ENCODE measurements around the gene GASK1A. TPM values are rescaled to one million over a fixed set of nuclear protein-coding genes. Genes with fewer than 3 reads are reported as not detected.

GASK1A gene
- total and polyA plus RNA-seq, 2 experiments from 2014 or later = 2.6 to 11.1 TPM

GRCh38 chr3:43095370-43095769 lies 116.3 kb downstream of the GASK1A start:
- H3K4me3 ChIP-seq = no peak overlapping the region
- Mint-ChIP-seq H3K4me1 (peaks cover 2% of the 10 kb centered on the region; the same call in 1 of the 3 replicates), H3K36me3 (ENCODE audit: low read depth) (no peaks in the 10 kb centered on the region), H3K27me3 (ENCODE audit: insufficient read depth, low read depth, poor library complexity) (peaks cover 5% of the 10 kb centered on the region), H3K4me3 (no peak overlapping the region), H3K27ac (no peak overlapping the region), H3K9me3 (no peaks in the 10 kb centered on the region)
- DNase-seq (ENCODE audit: low spot score) (no peak), ATAC-seq (no peak)
- no peak overlapping the region for H3K4me2 ChIP-seq
- H3K27ac ChIP-seq (ENCODE audit: low read depth) = no peak overlapping the region
- no peaks in the 10 kb centered on the region for H3K36me3 ChIP-seq (ENCODE audit: insufficient read depth)
- no peaks in the 10 kb centered on the region for H3K4me1 ChIP-seq (ENCODE audit: insufficient read depth)
- no peaks in the 10 kb centered on the region; the same call in 1 of the 2 replicates for H3K9me2 ChIP-seq (ENCODE audit: insufficient read depth)
- H4K20me1 ChIP-seq (replicated peaks; ENCODE audit: insufficient read depth) = peaks cover 5% of the 10 kb centered on the region; the same call in 1 of the 2 replicates
- no peaks in the 10 kb centered on the region for H3F3A ChIP-seq (replicated peaks; ENCODE audit: low read depth)
- TF ChIP-seq, protein P1, sequence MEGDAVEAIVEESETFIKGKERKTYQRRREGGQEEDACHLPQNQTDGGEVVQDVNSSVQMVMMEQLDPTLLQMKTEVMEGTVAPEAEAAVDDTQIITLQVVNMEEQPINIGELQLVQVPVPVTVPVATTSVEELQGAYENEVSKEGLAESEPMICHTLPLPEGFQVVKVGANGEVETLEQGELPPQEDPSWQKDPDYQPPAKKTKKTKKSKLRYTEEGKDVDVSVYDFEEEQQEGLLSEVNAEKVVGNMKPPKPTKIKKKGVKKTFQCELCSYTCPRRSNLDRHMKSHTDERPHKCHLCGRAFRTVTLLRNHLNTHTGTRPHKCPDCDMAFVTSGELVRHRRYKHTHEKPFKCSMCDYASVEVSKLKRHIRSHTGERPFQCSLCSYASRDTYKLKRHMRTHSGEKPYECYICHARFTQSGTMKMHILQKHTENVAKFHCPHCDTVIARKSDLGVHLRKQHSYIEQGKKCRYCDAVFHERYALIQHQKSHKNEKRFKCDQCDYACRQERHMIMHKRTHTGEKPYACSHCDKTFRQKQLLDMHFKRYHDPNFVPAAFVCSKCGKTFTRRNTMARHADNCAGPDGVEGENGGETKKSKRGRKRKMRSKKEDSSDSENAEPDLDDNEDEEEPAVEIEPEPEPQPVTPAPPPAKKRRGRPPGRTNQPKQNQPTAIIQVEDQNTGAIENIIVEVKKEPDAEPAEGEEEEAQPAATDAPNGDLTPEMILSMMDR (conservative IDR thresholded peaks at IDR 0.05; ENCODE audit: low read depth in 2 of 2) = no peak
- TF ChIP-seq NANOG (IDR thresholded peaks at IDR 0.05; ENCODE audit: borderline replicate concordance) = no peak
- TF ChIP-seq, protein P2, sequence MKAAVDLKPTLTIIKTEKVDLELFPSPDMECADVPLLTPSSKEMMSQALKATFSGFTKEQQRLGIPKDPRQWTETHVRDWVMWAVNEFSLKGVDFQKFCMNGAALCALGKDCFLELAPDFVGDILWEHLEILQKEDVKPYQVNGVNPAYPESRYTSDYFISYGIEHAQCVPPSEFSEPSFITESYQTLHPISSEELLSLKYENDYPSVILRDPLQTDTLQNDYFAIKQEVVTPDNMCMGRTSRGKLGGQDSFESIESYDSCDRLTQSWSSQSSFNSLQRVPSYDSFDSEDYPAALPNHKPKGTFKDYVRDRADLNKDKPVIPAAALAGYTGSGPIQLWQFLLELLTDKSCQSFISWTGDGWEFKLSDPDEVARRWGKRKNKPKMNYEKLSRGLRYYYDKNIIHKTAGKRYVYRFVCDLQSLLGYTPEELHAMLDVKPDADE (IDR thresholded peaks at IDR 0.05) = no peak
- TF ChIP-seq REST (IDR thresholded peaks at IDR 0.05; ENCODE audit: unreplicated experiment) = no peak
- TF ChIP-seq ZNF331 (CRISPR knock-in tag; IDR thresholded peaks at IDR 0.05; ENCODE audit: low read depth) = no peak
- no peak for TF ChIP-seq EZH2 (IDR thresholded peaks at IDR 0.05; ENCODE audit: low read depth, unreplicated experiment)
- TF ChIP-seq STAT1 (IDR thresholded peaks at IDR 0.05; ENCODE audit: unreplicated experiment) = no peak
- no peak for TF ChIP-seq ZNF462 (CRISPR knock-in tag; IDR thresholded peaks at IDR 0.05)
- no peak for TF ChIP-seq EZH2phosphoT487 (IDR thresholded peaks at IDR 0.05; ENCODE audit: unreplicated experiment)
- TF ChIP-seq POLR2AphosphoS5 (IDR thresholded peaks at IDR 0.05; ENCODE audit: low read depth) = no peak
- TF ChIP-seq CREB1 (CRISPR knock-in tag; IDR thresholded peaks at IDR 0.05; ENCODE audit: low read depth) = no peak
- no peak for TF ChIP-seq JUNB (IDR thresholded peaks at IDR 0.05; ENCODE audit: unreplicated experiment)
- no peak for TF ChIP-seq ZNF114 (CRISPR knock-in tag; IDR thresholded peaks at IDR 0.05)
- H2AFZ ChIP-seq = no peak overlapping the region
- peaks cover under 1% of the 10 kb centered on the region; the same call in 1 of the 2 replicates for H3K79me2 ChIP-seq (replicated peaks; ENCODE audit: insufficient read depth)
- H3K27me3 ChIP-seq (ENCODE audit: insufficient read depth) = no peaks in the 10 kb centered on the region

All from GM23338 (cell line).